ENCODE results near the gene MICAL1.

DNA sequence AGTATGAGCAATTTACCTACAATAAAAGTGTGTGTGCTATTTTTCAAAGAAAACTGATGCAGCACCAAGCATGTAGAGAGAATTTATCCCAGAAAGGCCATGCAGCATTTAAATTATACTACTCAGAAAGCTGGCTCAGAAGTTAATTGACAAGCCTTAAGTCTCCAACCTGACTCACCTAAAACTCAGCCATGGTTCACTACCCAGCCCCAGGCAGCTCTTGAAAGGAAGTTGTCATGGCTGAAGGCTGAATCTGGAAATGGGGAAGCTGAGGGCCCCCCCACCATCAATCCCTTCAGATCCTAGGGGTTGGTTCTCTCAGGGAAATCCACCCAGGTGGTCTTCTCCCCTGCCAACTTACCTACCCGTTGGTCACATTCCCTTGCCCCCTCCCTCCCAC is 34.8 kb downstream of the MICAL1 start:
- TF ChIP-seq CTCF (IDR thresholded peaks at IDR 0.05; ENCODE audit: low read length) = no peak
- TF ChIP-seq EZH2 (optimal IDR thresholded peaks at IDR 0.05; ENCODE audit: low read depth, low read length) = no peak
- no peak for TF ChIP-seq EZH2phosphoT487 (IDR thresholded peaks at IDR 0.05; ENCODE audit: low read length)

Measured in MM.1S (cell line).